Glutamatergic neuron (in vitro differentiated cells): ENCODE measurements around the gene PTPN6. TPM values are rescaled to one million over a fixed set of nuclear protein-coding genes. Genes with fewer than 3 reads are reported as not detected.

Experiments used
- DNase-seq: peaks from one replicate; pipeline ENCODE4 v3.0.0; 2022
- H3K27ac Mint-ChIP-seq: one replicate; pipeline ENCODE4 v1.8.0; 2020; ENCODE audit warnings: mild to moderate bottlenecking, mixed read lengths, inconsistent platforms; ENCODE audit not compliant: unreplicated experiment
- H3K27me3 Mint-ChIP-seq: one replicate; pipeline ENCODE4 v1.8.0; 2020; ENCODE audit warnings: mild to moderate bottlenecking, moderate library complexity, mixed read lengths, inconsistent platforms; ENCODE audit not compliant: unreplicated experiment
- H3K36me3 Mint-ChIP-seq: one replicate; pipeline ENCODE4 v1.8.0; 2020; ENCODE audit warnings: mild to moderate bottlenecking, mixed read lengths, inconsistent platforms; ENCODE audit not compliant: unreplicated experiment
- H3K4me1 Mint-ChIP-seq: one replicate; pipeline ENCODE4 v1.8.0; 2020; ENCODE audit warnings: mild to moderate bottlenecking, low read depth, mixed read lengths, inconsistent platforms; ENCODE audit not compliant: unreplicated experiment
- H3K4me3 Mint-ChIP-seq: one replicate; pipeline ENCODE4 v1.8.0; 2020; ENCODE audit warnings: mild to moderate bottlenecking, mixed read lengths, inconsistent platforms; ENCODE audit not compliant: unreplicated experiment
- H3K9me3 Mint-ChIP-seq: one replicate; pipeline ENCODE4 v1.8.0; 2020; ENCODE audit warnings: mild to moderate bottlenecking, moderate library complexity, mixed read lengths, inconsistent platforms; ENCODE audit not compliant: unreplicated experiment
- CTCF ChIP-seq: fragments of 200-600 bp; sonication (generic); IDR thresholded peaks from one replicate; pipeline ENCODE4 v1.5.0; 2021; ENCODE audit not compliant: partially characterized antibody, unreplicated experiment
- total RNA-seq: library from RNA; stranded (reverse); fragmentation: NEBNext Ultra II Directional; extraction: Animal tissue kit (Norgen Biotek cat#: 25700); gene quantifications from one replicate; pipeline ENCODE4 v1.2.1, GENCODE V29; 2021; ENCODE audit not compliant: unreplicated experiment

The PTPN6 gene
- total RNA-seq, 1 donor from 2014 or later, result 3.8 TPM

- Mint-ChIP-seq H3K4me1 (peaks cover 35% of the 10 kb centered on the region), H3K27me3 (peaks cover 23% of the 10 kb centered on the region), H3K9me3 (peaks cover 28% of the 10 kb centered on the region), H3K36me3 (peaks cover 4% of the 10 kb centered on the region), H3K27ac (peak overlapping the region; percentile 82), H3K4me3 (peak overlapping the region; percentile 99)
- no peak for TF ChIP-seq CTCF
- DNase-seq, result no peak
Measured at GRCh38 chr12:6928703-6929407, 22.3 kb upstream of the PTPN6 start.

- no peak for DNase-seq
- Mint-ChIP-seq H3K27me3 (peaks cover 23% of the 10 kb centered on the region), H3K9me3 (peaks cover 28% of the 10 kb centered on the region), H3K4me3 (peak overlapping the region; percentile 99), H3K4me1 (peaks cover 26% of the 10 kb centered on the region), H3K36me3 (peaks cover 4% of the 10 kb centered on the region), H3K27ac (peak overlapping the region; percentile 46)
- TF ChIP-seq CTCF, result no peak
Measured at GRCh38 chr12:6929466-6930452, 21.4 kb upstream of the PTPN6 start.

- Mint-ChIP-seq H3K4me1 (peaks cover 7% of the 10 kb centered on the region), H3K36me3 (peaks cover 6% of the 10 kb centered on the region), H3K27me3 (peaks cover 13% of the 10 kb centered on the region), H3K9me3 (peaks cover 21% of the 10 kb centered on the region), H3K27ac (no peak overlapping the region), H3K4me3 (no peak overlapping the region)
- no peak for DNase-seq
- TF ChIP-seq CTCF, result no peak
Measured at GRCh38 chr12:6932766-6933165, 18.4 kb upstream of the PTPN6 start.

GRCh38 chr12:6934110-6934509 is 17.0 kb upstream of the PTPN6 start:
- Mint-ChIP-seq H3K36me3 (peaks cover 7% of the 10 kb centered on the region), H3K9me3 (peaks cover 19% of the 10 kb centered on the region), H3K27me3 (peaks cover 11% of the 10 kb centered on the region), H3K27ac (no peak overlapping the region), H3K4me3 (peak overlapping the region; percentile 25), H3K4me1 (peaks cover 10% of the 10 kb centered on the region)
- no peak for DNase-seq
- no peak for TF ChIP-seq CTCF
